ENCODE measurements around the gene ZNF691. TPM values are rescaled to one million over a fixed set of nuclear protein-coding genes. Genes with fewer than 3 reads are reported as not detected.

Gene ZNF691
- total and polyA plus RNA-seq, 2 experiments from 2014 or later: 18.6 to 24.3 TPM

DNA sequence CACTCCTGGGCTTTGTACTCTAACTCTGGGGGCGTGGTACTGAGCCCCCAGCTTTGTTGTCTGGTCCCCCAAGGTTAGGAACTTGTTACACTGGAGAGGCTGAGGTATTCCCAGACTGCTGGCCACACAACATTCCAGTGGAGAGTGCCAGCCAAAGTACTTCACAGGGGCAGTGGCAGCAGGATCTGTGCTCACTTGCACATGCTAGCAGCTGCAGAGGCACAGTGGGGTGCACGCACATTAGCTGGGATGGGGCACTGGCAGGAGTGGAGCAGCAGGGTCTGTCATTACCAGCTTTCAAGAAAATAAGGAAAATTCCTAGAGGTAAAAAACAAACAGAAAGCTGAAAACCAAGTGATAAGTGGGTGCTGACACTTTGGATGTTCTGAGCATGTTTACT, 31.0 kb downstream of the ZNF691 start:
- H3K27ac ChIP-seq: no peak overlapping the region
- TF ChIP-seq, protein P1, sequence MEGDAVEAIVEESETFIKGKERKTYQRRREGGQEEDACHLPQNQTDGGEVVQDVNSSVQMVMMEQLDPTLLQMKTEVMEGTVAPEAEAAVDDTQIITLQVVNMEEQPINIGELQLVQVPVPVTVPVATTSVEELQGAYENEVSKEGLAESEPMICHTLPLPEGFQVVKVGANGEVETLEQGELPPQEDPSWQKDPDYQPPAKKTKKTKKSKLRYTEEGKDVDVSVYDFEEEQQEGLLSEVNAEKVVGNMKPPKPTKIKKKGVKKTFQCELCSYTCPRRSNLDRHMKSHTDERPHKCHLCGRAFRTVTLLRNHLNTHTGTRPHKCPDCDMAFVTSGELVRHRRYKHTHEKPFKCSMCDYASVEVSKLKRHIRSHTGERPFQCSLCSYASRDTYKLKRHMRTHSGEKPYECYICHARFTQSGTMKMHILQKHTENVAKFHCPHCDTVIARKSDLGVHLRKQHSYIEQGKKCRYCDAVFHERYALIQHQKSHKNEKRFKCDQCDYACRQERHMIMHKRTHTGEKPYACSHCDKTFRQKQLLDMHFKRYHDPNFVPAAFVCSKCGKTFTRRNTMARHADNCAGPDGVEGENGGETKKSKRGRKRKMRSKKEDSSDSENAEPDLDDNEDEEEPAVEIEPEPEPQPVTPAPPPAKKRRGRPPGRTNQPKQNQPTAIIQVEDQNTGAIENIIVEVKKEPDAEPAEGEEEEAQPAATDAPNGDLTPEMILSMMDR (IDR thresholded peaks at IDR 0.05; ENCODE audit: low read depth, low read length): no peak
- peaks cover 8% of the 10 kb centered on the region for H3K4me1 ChIP-seq (ENCODE audit: low read depth)
- no peak overlapping the region for H3K4me3 ChIP-seq
- no peaks in the 10 kb centered on the region for H3K9me3 ChIP-seq (ENCODE audit: low read depth)
- no peaks in the 10 kb centered on the region for H3K36me3 ChIP-seq
- DNase-seq (ENCODE audit: low read depth in 1 of 2, low spot score in 1 of 2): peak in 1 of 2 donors; percentile 45
- no peaks in the 10 kb centered on the region for H3K27me3 ChIP-seq

DNA sequence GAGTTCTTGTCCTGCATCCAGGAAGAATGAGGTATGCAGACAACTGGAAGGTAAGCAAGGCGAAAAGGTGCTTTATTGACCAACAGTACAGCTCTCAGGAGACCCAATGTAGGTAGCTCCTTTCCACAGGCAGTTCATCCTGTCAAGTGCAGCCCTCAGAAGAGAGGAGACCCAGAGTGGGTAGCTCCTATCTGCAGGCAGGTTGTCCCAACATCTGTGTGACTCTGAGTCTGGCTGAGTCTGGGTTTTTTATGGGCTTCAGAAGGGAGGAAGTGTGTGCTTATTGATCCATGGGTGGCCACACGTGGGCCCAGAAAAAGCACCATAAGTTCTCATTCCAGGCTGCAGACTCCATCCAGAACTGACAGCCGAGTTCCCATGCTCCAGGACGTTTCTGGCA, 34.0 kb downstream of the ZNF691 start:
- DNase-seq (ENCODE audit: low read depth in 1 of 2, low spot score in 1 of 2): no peak
- no peaks in the 10 kb centered on the region for H3K36me3 ChIP-seq
- TF ChIP-seq, protein P1 (IDR thresholded peaks at IDR 0.05; ENCODE audit: low read depth, low read length): no peak
- H3K4me3 ChIP-seq: no peak overlapping the region
- H3K27me3 ChIP-seq: no peaks in the 10 kb centered on the region
- H3K4me1 ChIP-seq (ENCODE audit: low read depth): peaks cover 8% of the 10 kb centered on the region
- no peak overlapping the region for H3K27ac ChIP-seq
- no peaks in the 10 kb centered on the region for H3K9me3 ChIP-seq (ENCODE audit: low read depth)

DNA sequence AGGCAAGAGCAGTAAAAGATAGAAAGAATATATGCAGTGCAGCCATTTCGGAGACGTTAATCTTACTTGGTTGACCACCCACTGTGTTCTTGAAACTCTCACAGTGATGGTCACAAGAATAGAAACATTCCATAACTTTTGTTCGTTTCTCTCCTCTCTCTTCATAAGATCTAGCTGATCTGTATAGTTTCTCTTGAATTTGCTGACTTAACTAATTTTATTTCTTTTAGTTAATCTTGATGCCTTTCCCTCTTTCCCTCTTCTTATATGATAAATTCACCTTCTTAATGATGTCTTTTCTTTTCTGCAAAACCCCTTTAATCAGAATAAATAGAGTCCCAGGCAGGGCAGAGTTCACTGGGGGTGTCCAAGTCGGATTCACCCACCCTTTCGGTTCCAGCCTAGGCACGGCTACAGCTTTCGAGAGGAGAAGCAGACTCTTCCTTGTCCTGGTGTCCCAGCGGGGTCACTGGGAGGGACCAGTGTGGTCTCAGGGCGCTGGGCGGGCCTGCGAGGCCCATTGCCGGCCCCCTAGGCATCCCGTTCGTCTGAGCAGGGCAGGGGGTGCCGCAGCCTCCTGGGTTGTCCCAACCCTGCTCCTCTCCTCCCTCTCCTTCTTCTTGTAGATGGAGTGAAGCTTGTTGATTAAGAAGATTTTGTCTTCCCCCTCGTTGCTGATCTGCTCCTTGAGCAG, 39.8 kb downstream of the ZNF691 start:
- no peaks in the 10 kb centered on the region for H3K36me3 ChIP-seq
- H3K4me3 ChIP-seq: no peak overlapping the region
- no peak for DNase-seq (ENCODE audit: low read depth in 1 of 2, low spot score in 1 of 2)
- H3K27ac ChIP-seq: no peak overlapping the region
- H3K4me1 ChIP-seq (ENCODE audit: low read depth): no peaks in the 10 kb centered on the region
- TF ChIP-seq, protein P1 (IDR thresholded peaks at IDR 0.05; ENCODE audit: low read depth, low read length): no peak
- no peaks in the 10 kb centered on the region for H3K27me3 ChIP-seq
- H3K9me3 ChIP-seq (ENCODE audit: low read depth): no peaks in the 10 kb centered on the region

DNA sequence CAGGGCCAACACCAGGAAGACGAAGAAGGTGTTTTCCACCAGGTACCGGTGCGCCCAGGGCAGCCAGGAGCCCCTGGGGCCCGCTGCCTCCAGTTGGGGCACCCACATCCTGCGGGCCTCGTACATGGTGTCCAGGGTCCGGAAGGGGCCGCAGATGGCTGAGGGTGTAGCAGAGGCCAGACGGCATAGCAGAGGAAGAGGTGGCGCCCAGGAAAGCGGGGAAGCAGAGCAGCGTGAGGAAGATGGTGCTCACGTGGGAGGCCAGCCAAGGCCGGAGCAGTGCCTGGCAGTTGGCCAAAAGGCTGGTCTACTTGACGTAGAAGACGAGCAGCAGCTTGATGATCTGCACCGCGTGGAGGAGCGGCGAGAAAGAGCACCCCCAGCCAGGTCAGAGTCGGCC, 40.4 kb downstream of the ZNF691 start:
- H3K36me3 ChIP-seq: no peaks in the 10 kb centered on the region
- H3K4me3 ChIP-seq: no peak overlapping the region
- H3K9me3 ChIP-seq (ENCODE audit: low read depth): no peaks in the 10 kb centered on the region
- no peaks in the 10 kb centered on the region for H3K27me3 ChIP-seq
- DNase-seq (ENCODE audit: low read depth in 1 of 2, low spot score in 1 of 2): peak in 1 of 2 donors; percentile 21
- no peak overlapping the region for H3K27ac ChIP-seq
- H3K4me1 ChIP-seq (ENCODE audit: low read depth): no peaks in the 10 kb centered on the region
- TF ChIP-seq, protein P1 (IDR thresholded peaks at IDR 0.05; ENCODE audit: low read depth, low read length): no peak

DNA sequence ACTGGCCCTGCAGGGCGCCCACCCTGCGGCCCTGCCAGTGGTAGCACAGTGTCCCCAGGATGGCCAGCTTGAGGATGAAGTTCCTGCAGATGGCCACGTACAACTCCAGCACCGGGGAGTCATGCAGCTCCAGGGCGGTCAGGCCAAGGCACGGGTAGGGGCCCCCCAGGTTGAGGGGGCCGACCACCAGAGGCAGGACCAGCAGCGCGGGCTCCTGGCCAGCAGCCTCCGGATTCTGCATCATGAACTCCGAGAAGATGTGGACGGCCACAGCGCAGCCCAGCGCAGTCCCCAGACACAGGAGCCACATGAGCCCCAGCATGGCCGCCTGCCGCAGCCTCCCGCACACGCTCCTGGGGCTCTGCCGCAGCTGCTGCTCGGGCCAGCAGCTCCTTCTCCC, 41.0 kb downstream of the ZNF691 start:
- no peaks in the 10 kb centered on the region for H3K27me3 ChIP-seq
- H3K4me3 ChIP-seq: no peak overlapping the region
- no peak for DNase-seq (ENCODE audit: low read depth in 1 of 2, low spot score in 1 of 2)
- TF ChIP-seq, protein P1 (IDR thresholded peaks at IDR 0.05; ENCODE audit: low read depth, low read length): no peak
- no peaks in the 10 kb centered on the region for H3K9me3 ChIP-seq (ENCODE audit: low read depth)
- H3K27ac ChIP-seq: no peak overlapping the region
- H3K36me3 ChIP-seq: no peaks in the 10 kb centered on the region
- no peaks in the 10 kb centered on the region for H3K4me1 ChIP-seq (ENCODE audit: low read depth)

Measured in cardiac muscle cell (in vitro differentiated cells and primary cell).